HCT116 (cell line): ENCODE results near the gene NUBPL. TPM values are rescaled to one million over a fixed set of nuclear protein-coding genes. Genes with fewer than 3 reads are reported as not detected.

Experiments
- ATAC-seq: fragments of 200-7000 bp; cut with Tn5 transposase; 2 replicates; pipeline ENCODE4 v1.9.1; 2020; ENCODE audit warnings: mild to moderate bottlenecking, moderate library complexity
- BruUV-seq: library from RNA; stranded (reverse); fragments of 400-500 nt; replicated peaks from 2 replicates; lab custom pipeline; 2021; lab: Mats Ljungman, UMichigan
- CTCF ChIA-PET: fragments of 300-600 bp; sonication (Branson Sonifier 250); formaldehyde crosslinking; loops from one replicate; lab custom pipeline; 2021; ENCODE audit warnings: antibody characterized with exemption; lab: Charles Lee
- POLR2A ChIA-PET: fragments of 300-600, 350-600 bp; sonication (Branson Sonifier 250); formaldehyde crosslinking; loops from one replicate; lab custom pipeline; 2021; ENCODE audit warnings: antibody characterized with exemption; lab: Charles Lee
- RAD21 ChIA-PET, 2 experiments: fragments of 300-600 bp; sonication (Branson Sonifier 250); formaldehyde crosslinking; loops; one replicate each; lab custom pipeline; 2023; ENCODE audit warnings: low total read pairs in 2 of 2; ENCODE audit not compliant: uncharacterized antibody in 2 of 2, unreplicated experiment in 2 of 2, low non-redundant PET in 1 of 2; lab: Charles Lee
- DNase-seq: peaks from one replicate; pipeline ENCODE4 v3.0.0-alpha.2; 2010; ENCODE audit warnings: low read depth, low spot score
- H2AFZ ChIP-seq: fragments of 200-600 bp; shearing (Covaris generic), sonication (generic); 2 replicates; pipeline ENCODE4 v1.6.1; 2017; ENCODE audit warnings: low read depth, mixed run types, mixed read lengths, antibody characterized with exemption, low read length; ENCODE audit not compliant: poor library complexity, severe bottlenecking
- H3K27ac ChIP-seq: 2 replicates; pipeline ENCODE4 v1.5.1; 2012; ENCODE audit warnings: low read depth, low read length
- H3K27me3 ChIP-seq: fragments of 200-600 bp; sonication (generic); 2 replicates; pipeline ENCODE4 v1.6.1; 2016; ENCODE audit warnings: mixed run types, low read length, mixed read lengths; ENCODE audit not compliant: insufficient read depth
- H3K36me3 ChIP-seq, 2 experiments: fragments of 200-500 bp in 1 of 2; fragments of 200-600 bp in 1 of 2; sonication (Bioruptor generic) in 1 of 2; sonication (generic) in 1 of 2; 2 replicates each; pipeline versions ENCODE4 v1.5.1 to v1.6.1; 2014 to 2016; ENCODE audit warnings: low read length in 2 of 2, inconsistent platforms in 1 of 2, mixed read lengths in 1 of 2, mixed run types in 1 of 2; ENCODE audit not compliant: insufficient read depth in 2 of 2, control insufficient read depth in 1 of 2
- H3K4me1 ChIP-seq, 2 experiments: fragments of 200-600 bp in 1 of 2; sonication (generic) in 1 of 2; 2 replicates each; pipeline versions ENCODE4 v1.5.1 to v1.6.1; 2012 to 2017; ENCODE audit warnings: low read length in 2 of 2, inconsistent platforms in 1 of 2, mild to moderate bottlenecking in 1 of 2, mixed read lengths in 1 of 2, mixed run types in 1 of 2, moderate library complexity in 1 of 2; ENCODE audit not compliant: insufficient read depth in 2 of 2, control insufficient read depth in 1 of 2
- H3K4me2 ChIP-seq: fragments of 200-600 bp; sonication (generic); 2 replicates; pipeline ENCODE4 v1.6.1; 2017; ENCODE audit warnings: mixed run types, low read length, mixed read lengths
- H3K4me3 ChIP-seq, 2 experiments: fragments of 200-600 bp in 1 of 2; sonication (generic) in 1 of 2; replicated peaks in 1 of 2; 2 replicates each; pipeline ENCODE4 v1.5.1; 2011 to 2016; ENCODE audit warnings: low read length in 2 of 2, control low read depth in 1 of 2, low read depth in 1 of 2, mild to moderate bottlenecking in 1 of 2, mixed read lengths in 1 of 2, mixed run types in 1 of 2
- H3K79me2 ChIP-seq: fragments of 200-600 bp; sonication (generic); 2 replicates; pipeline ENCODE4 v1.6.1; 2017; ENCODE audit warnings: mild to moderate bottlenecking, mixed run types, low read length, moderate library complexity, mixed read lengths; ENCODE audit not compliant: insufficient read depth
- H3K9ac ChIP-seq: fragments of 200-600 bp; sonication (generic); 2 replicates; pipeline ENCODE4 v1.6.1; 2016; ENCODE audit warnings: low read length, mixed read lengths
- H3K9me2 ChIP-seq: fragments of 200-600 bp; sonication (generic), shearing (Covaris generic); 2 replicates; pipeline ENCODE4 v1.6.1; 2017; ENCODE audit warnings: mixed run types, mild to moderate bottlenecking, moderate library complexity; ENCODE audit not compliant: insufficient read depth
- H3K9me3 ChIP-seq, 2 experiments: fragments of 200-500 bp in 1 of 2; fragments of 200-600 bp in 1 of 2; sonication (Bioruptor generic) in 1 of 2; sonication (generic) in 1 of 2; 2 replicates each; pipeline ENCODE4 v1.6.1; 2014 to 2017; ENCODE audit warnings: low read length in 2 of 2, mixed read lengths in 2 of 2, inconsistent platforms in 1 of 2, low read depth in 1 of 2, mild to moderate bottlenecking in 1 of 2, mixed run types in 1 of 2, moderate library complexity in 1 of 2; ENCODE audit not compliant: control insufficient read depth in 1 of 2, insufficient read depth in 1 of 2
- H4K20me1 ChIP-seq: fragments of 200-600 bp; sonication (generic), shearing (Covaris generic); 2 replicates; pipeline ENCODE4 v1.6.1; 2017; ENCODE audit warnings: mixed run types, mild to moderate bottlenecking, moderate library complexity; ENCODE audit not compliant: insufficient read depth
- EZH2 ChIP-seq: fragments of 200-600 bp; sonication (generic); IDR thresholded peaks from 2 replicates; pipeline ENCODE4 v1.6.1; 2017; ENCODE audit warnings: antibody characterized with exemption, mixed run types
- POLR2A ChIP-seq: IDR thresholded peaks from 2 replicates; pipeline ENCODE4 v1.7.0; 2011; ENCODE audit warnings: borderline replicate concordance; ENCODE audit not compliant: insufficient read depth, insufficient read length; ENCODE audit errors: extremely low read depth
- SP1 ChIP-seq: IDR thresholded peaks from 2 replicates; pipeline ENCODE4 v1.6.1; 2012; ENCODE audit warnings: low read depth
- intact Hi-C: fragments of 100-400 bp; cut with micrococcal nuclease; formaldehyde crosslinking; loops from 2 replicates; pipeline ENCODE4 v1.10.0; 2022
- total RNA-seq: library from RNA; stranded (reverse); gene quantifications from one replicate; pipeline ENCODE4 v1.2.1, GENCODE V29; 2021; ENCODE audit not compliant: unreplicated experiment
- TF ChIP-seq, protein P1 (sequence below): IDR thresholded peaks from 2 replicates; pipeline ENCODE4 v1.6.1; 2011; ENCODE audit warnings: mild to moderate bottlenecking, low read length, moderate library complexity; ENCODE audit not compliant: insufficient replicate concordance; ENCODE audit errors: extremely low read depth
- TF ChIP-seq, protein P2 (sequence below): IDR thresholded peaks from 2 replicates; pipeline ENCODE4 v1.6.1; 2012

The NUBPL gene
- total RNA-seq, 1 experiment from 2014 or later, result 11.3 TPM

- TF ChIP-seq, protein P1, sequence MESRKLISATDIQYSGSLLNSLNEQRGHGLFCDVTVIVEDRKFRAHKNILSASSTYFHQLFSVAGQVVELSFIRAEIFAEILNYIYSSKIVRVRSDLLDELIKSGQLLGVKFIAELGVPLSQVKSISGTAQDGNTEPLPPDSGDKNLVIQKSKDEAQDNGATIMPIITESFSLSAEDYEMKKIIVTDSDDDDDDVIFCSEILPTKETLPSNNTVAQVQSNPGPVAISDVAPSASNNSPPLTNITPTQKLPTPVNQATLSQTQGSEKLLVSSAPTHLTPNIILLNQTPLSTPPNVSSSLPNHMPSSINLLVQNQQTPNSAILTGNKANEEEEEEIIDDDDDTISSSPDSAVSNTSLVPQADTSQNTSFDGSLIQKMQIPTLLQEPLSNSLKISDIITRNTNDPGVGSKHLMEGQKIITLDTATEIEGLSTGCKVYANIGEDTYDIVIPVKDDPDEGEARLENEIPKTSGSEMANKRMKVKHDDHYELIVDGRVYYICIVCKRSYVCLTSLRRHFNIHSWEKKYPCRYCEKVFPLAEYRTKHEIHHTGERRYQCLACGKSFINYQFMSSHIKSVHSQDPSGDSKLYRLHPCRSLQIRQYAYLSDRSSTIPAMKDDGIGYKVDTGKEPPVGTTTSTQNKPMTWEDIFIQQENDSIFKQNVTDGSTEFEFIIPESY, result no peak
- TF ChIP-seq POLR2A, result no peak
Observed at GRCh38 chr14:31876741-31877140, 315.5 kb downstream of the NUBPL start (continued).

- no peaks in the 10 kb centered on the region for H3K27me3 ChIP-seq
- H3K4me1 ChIP-seq, result peaks cover 0 to 13% of the 10 kb centered on the region in 2 experiments; a peak in 2 of 4 replicates
- RAD21 ChIA-PET, result no interaction called here
- H3K9me2 ChIP-seq, result no peaks in the 10 kb centered on the region
- no TSS peak for BruUV-seq
- H3K27ac ChIP-seq, result no peak overlapping the region
- POLR2A ChIA-PET, result no interaction called here
- H3K79me2 ChIP-seq, result no peaks in the 10 kb centered on the region
- ATAC-seq, result no peak
- CTCF ChIA-PET, result no interaction called here
- H3K36me3 ChIP-seq, result no peaks in the 10 kb centered on the region
- H3K4me2 ChIP-seq, result no peak overlapping the region
- H3K4me3 ChIP-seq, result no peak overlapping the region
- intact Hi-C loops, result no loop called here
- H3K9ac ChIP-seq, result no peak overlapping the region
- TF ChIP-seq, protein P2, sequence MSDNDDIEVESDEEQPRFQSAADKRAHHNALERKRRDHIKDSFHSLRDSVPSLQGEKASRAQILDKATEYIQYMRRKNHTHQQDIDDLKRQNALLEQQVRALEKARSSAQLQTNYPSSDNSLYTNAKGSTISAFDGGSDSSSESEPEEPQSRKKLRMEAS, result no peak
- no peak for TF ChIP-seq EZH2
- TF ChIP-seq SP1, result no peak
- no peaks in the 10 kb centered on the region for H3K9me3 ChIP-seq
- H2AFZ ChIP-seq, result no peak overlapping the region
- no peak for DNase-seq
- no peaks in the 10 kb centered on the region for H4K20me1 ChIP-seq
Observed at GRCh38 chr14:31877255-31877798, 316.1 kb downstream of the NUBPL start.
